ENCODE data around the gene TPH1.
A peak's percentile ranks its signal among the peaks of the same experiment; 100 is the strongest.

TPH1 gene

DNA sequence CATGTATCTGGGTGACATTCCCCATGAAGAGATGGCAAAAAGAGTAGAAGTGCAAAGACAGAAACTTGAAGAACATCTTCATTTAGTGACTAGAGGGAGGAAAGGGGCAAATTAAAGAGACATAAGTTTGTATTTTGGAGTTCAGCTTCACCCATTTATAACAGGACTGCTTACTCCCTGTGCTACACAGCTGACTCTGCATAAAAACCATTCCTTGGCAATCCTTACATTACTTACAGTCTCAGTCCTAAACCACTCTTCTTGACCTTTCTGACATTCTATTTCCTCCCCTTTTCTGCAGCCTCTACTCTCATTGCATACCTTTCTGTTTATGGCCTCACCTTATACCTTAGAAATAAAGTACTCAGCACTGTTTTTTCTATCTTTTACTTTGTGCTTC, 26.4 kb downstream of the TPH1 start:
- Histone ChIP-seq H3K4me3 (ENCODE audit: low read length) (no peak overlapping the region), H3K27ac (ENCODE audit: low read depth, low read length) (no peak overlapping the region), H2BK15ac (replicated peaks; ENCODE audit: low read depth) (no peak overlapping the region)

DNA sequence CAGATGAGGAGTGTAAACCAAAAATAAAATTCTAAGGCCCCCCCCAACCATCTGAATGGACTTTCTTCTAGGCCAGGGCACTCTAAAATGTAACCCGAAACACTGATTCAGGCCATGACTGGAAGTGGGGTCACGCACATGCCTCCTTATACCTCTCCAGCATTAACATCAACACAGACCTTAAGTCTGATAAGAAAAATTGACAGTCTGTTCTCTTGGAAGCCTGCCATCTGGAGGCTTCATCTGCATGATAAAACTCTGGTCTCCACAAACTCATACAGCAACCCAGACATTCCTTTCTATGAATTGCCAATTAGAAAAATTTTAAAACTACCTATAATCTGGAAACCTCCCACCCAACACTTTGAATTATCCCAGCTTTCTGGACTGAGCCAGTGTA, 29.3 kb downstream of the TPH1 start:
- Histone ChIP-seq H2AK5ac (ENCODE audit: low read length) (no peak overlapping the region), H2BK5ac (ENCODE audit: low read length) (no peak overlapping the region), H3K4me1 (ENCODE audit: control insufficient read depth, low read depth, low read length) (peaks cover 3% of the 10 kb centered on the region), H3K27me3 (ENCODE audit: insufficient read depth, low read length, poor library complexity) (no peaks in the 10 kb centered on the region), H3K23ac (ENCODE audit: low read length) (no peak overlapping the region), H3K27ac (ENCODE audit: low read depth, low read length) (no peak overlapping the region), H4K8ac (ENCODE audit: low read depth, low read length) (no peak overlapping the region), H3K18ac (ENCODE audit: low read length) (no peak overlapping the region), H3K4me2 (ENCODE audit: low read length) (no peak overlapping the region), H2BK15ac (replicated peaks; ENCODE audit: low read depth) (no peak overlapping the region), H3K79me1 (ENCODE audit: low read length) (peaks cover 2% of the 10 kb centered on the region), H3K79me2 (ENCODE audit: control insufficient read depth, insufficient read depth, low read length) (no peaks in the 10 kb centered on the region), H3K9ac (ENCODE audit: low read length) (no peak overlapping the region), H3K56ac (ENCODE audit: low read length) (no peak overlapping the region), H2BK120ac (ENCODE audit: low read depth, low read length) (no peak overlapping the region), H3K4me3 (ENCODE audit: low read length) (no peak overlapping the region), H4K5ac (ENCODE audit: low read length) (no peak overlapping the region), H3K4ac (ENCODE audit: low read depth, low read length) (no peak overlapping the region), H3K36me3 (ENCODE audit: control insufficient read depth, insufficient read depth, low read length) (no peaks in the 10 kb centered on the region)
- WGBS (ENCODE audit: extremely low coverage, insufficient coverage, low lambda C conversion rate), result no CpG with 5 or more reads among the region's 2 CpGs
- no peak for DNase-seq

More for the DNA sequence above, 26.4 kb downstream of the TPH1 start:
- Histone ChIP-seq H2AK5ac (ENCODE audit: low read length) (no peak overlapping the region), H3K23ac (ENCODE audit: low read length) (no peak overlapping the region), H3K56ac (ENCODE audit: low read length) (no peak overlapping the region), H3K27me3 (ENCODE audit: insufficient read depth, low read length, poor library complexity) (no peaks in the 10 kb centered on the region), H3K4me1 (ENCODE audit: control insufficient read depth, low read depth, low read length) (no peaks in the 10 kb centered on the region), H3K36me3 (ENCODE audit: control insufficient read depth, insufficient read depth, low read length) (no peaks in the 10 kb centered on the region), H3K79me2 (ENCODE audit: control insufficient read depth, insufficient read depth, low read length) (no peaks in the 10 kb centered on the region), H4K8ac (ENCODE audit: low read depth, low read length) (no peak overlapping the region), H2BK120ac (ENCODE audit: low read depth, low read length) (no peak overlapping the region), H3K4ac (ENCODE audit: low read depth, low read length) (no peak overlapping the region), H3K4me2 (ENCODE audit: low read length) (no peak overlapping the region), H2BK5ac (ENCODE audit: low read length) (no peak overlapping the region), H3K79me1 (ENCODE audit: low read length) (no peaks in the 10 kb centered on the region), H4K5ac (ENCODE audit: low read length) (no peak overlapping the region), H3K9ac (ENCODE audit: low read length) (no peak overlapping the region), H3K18ac (ENCODE audit: low read length) (no peak overlapping the region)
- no peak for DNase-seq

DNA sequence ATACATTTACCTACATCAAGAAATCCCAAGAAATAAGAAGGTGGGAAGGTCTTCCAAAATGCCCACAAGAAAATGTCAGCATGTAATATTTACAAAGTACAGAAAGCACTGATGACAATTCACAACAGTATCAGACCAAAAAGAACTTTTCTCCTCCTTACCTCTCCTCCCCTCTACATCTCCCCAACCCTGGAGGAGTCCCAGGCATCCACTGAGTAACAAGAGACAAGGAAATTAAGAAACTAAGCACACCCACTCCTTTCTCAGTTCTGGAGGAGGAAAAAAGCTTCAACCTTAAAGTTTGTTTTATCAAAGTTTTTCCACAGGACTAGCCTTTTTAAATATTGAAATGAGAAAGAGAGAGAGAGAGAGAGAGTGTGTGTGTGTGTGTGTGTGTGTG, 31.2 kb downstream of the TPH1 start:
- H3K27ac ChIP-seq (ENCODE audit: low read depth, low read length), result no peak overlapping the region
- no peak overlapping the region for H3K4me2 ChIP-seq (ENCODE audit: low read length)
- no peaks in the 10 kb centered on the region for H3K79me2 ChIP-seq (ENCODE audit: control insufficient read depth, insufficient read depth, low read length)
- no peak overlapping the region for H2BK5ac ChIP-seq (ENCODE audit: low read length)
- H2BK15ac ChIP-seq (replicated peaks; ENCODE audit: low read depth), result no peak overlapping the region
- no peak overlapping the region for H3K56ac ChIP-seq (ENCODE audit: low read length)
- H3K9ac ChIP-seq (ENCODE audit: low read length), result no peak overlapping the region
- no peak overlapping the region for H4K5ac ChIP-seq (ENCODE audit: low read length)
- H3K36me3 ChIP-seq (ENCODE audit: control insufficient read depth, insufficient read depth, low read length), result no peaks in the 10 kb centered on the region
- no peak overlapping the region for H3K4me3 ChIP-seq (ENCODE audit: low read length)
- no peak overlapping the region for H3K23ac ChIP-seq (ENCODE audit: low read length)
- no peak overlapping the region for H3K18ac ChIP-seq (ENCODE audit: low read length)
- H4K8ac ChIP-seq (ENCODE audit: low read depth, low read length), result no peak overlapping the region
- peaks cover 2% of the 10 kb centered on the region for H3K79me1 ChIP-seq (ENCODE audit: low read length)
- H3K4me1 ChIP-seq (ENCODE audit: control insufficient read depth, low read depth, low read length), result peaks cover 4% of the 10 kb centered on the region
- no peak overlapping the region for H3K4ac ChIP-seq (ENCODE audit: low read depth, low read length)
- H3K27me3 ChIP-seq (ENCODE audit: insufficient read depth, low read length, poor library complexity), result no peaks in the 10 kb centered on the region
- H2AK5ac ChIP-seq (ENCODE audit: low read length), result no peak overlapping the region
- DNase-seq, result no peak
- H2BK120ac ChIP-seq (ENCODE audit: low read depth, low read length), result no peak overlapping the region

GRCh38 chr11:18013790-18014507, 32.1 kb downstream of the TPH1 start:
- Histone ChIP-seq H3K4me2 (ENCODE audit: low read length) (peak overlapping the region; percentile 18), H3K4ac (ENCODE audit: low read depth, low read length) (no peak overlapping the region), H3K4me1 (ENCODE audit: control insufficient read depth, low read depth, low read length) (peaks cover 4% of the 10 kb centered on the region), H3K9ac (ENCODE audit: low read length) (peak overlapping the region; percentile 52), H4K8ac (ENCODE audit: low read depth, low read length) (no peak overlapping the region), H3K23ac (ENCODE audit: low read length) (no peak overlapping the region), H4K5ac (ENCODE audit: low read length) (no peak overlapping the region), H2BK15ac (replicated peaks; ENCODE audit: low read depth) (no peak overlapping the region), H3K79me2 (ENCODE audit: control insufficient read depth, insufficient read depth, low read length) (no peaks in the 10 kb centered on the region), H3K56ac (ENCODE audit: low read length) (peak overlapping the region; percentile 84), H2AK5ac (ENCODE audit: low read length) (no peak overlapping the region), H3K79me1 (ENCODE audit: low read length) (peaks cover 2% of the 10 kb centered on the region), H3K36me3 (ENCODE audit: control insufficient read depth, insufficient read depth, low read length) (no peaks in the 10 kb centered on the region), H2BK120ac (ENCODE audit: low read depth, low read length) (no peak overlapping the region), H2BK5ac (ENCODE audit: low read length) (no peak overlapping the region), H3K18ac (ENCODE audit: low read length) (peak overlapping the region; percentile 6), H3K27ac (ENCODE audit: low read depth, low read length) (no peak overlapping the region), H3K27me3 (ENCODE audit: insufficient read depth, low read length, poor library complexity) (no peaks in the 10 kb centered on the region), H3K4me3 (ENCODE audit: low read length) (peak overlapping the region; percentile 30)
- WGBS (ENCODE audit: extremely low coverage, insufficient coverage, low lambda C conversion rate), result no CpG with 5 or more reads among the region's 11 CpGs
- DNase-seq, result peak; percentile 67

DNA sequence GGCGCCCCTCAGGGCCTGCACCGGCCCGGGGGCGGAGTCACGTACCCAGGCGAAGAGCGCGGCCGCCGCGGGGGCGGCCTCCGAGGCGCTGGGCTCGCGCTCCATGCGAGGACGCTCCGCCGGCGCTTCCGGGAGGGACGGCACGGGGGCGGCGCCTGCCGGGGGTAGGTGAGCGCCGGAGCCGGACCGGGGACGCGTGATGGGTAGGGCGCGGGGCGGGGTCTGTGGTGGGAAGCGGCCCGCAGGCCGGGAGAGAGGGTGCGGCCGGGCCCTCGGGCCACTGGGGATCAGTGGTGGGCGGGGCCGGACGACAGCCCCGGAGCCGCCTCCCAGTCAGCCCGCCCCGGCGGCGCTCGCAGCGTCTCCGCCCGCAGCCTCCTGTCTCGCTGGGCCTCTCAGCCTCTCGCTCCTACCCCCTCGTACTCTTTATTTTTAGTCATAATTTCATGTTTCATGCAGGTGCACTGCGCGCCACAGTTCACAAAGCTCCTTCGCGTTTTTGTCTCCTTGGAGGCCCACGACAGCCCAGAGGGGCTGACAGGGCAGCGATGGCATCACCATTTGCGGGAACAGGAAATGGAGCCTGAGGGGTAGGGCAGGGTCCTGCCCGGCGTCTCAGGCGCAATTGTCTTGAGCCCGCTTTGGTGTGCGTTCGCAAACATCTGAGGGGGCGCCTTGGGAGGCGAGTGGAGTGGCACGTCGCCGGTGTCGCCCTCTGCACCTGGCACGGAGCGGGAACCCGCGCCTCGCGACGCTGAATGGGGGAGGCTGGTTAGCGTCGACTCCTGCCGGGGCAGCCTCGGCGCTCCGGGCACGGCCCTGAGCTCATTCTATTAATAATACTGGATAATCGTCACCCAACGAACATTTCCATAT, 32.9 kb downstream of the TPH1 start, which contains the start of gene SERGEF:
TSS of gene SERGEF (minus strand) at position 142 of the 876 bp plus-strand sequence. CDS start at position 105, 37 bp downstream.
- peaks cover 4% of the 10 kb centered on the region for H3K4me1 ChIP-seq (ENCODE audit: control insufficient read depth, low read depth, low read length)
- peak within 1 kb of the TSS; percentile 84 for H3K56ac ChIP-seq (ENCODE audit: low read length)
- no peaks in the 10 kb centered on the region for H3K36me3 ChIP-seq (ENCODE audit: control insufficient read depth, insufficient read depth, low read length)
- peak within 1 kb of the TSS; percentile 18 for H3K4me2 ChIP-seq (ENCODE audit: low read length)
- no peak within 1 kb of the TSS for H2BK15ac ChIP-seq (replicated peaks; ENCODE audit: low read depth)
- H3K27me3 ChIP-seq (ENCODE audit: insufficient read depth, low read length, poor library complexity), result no peaks in the 10 kb centered on the region
- no peak within 1 kb of the TSS for H2BK120ac ChIP-seq (ENCODE audit: low read depth, low read length)
- H3K79me1 ChIP-seq (ENCODE audit: low read length), result peaks cover 2% of the 10 kb centered on the region
- H3K79me2 ChIP-seq (ENCODE audit: control insufficient read depth, insufficient read depth, low read length), result no peaks in the 10 kb centered on the region
- H4K5ac ChIP-seq (ENCODE audit: low read length), result no peak within 1 kb of the TSS
- no peak within 1 kb of the TSS for H3K4ac ChIP-seq (ENCODE audit: low read depth, low read length)
- peak within 1 kb of the TSS; percentile 52 for H3K4me3 ChIP-seq (ENCODE audit: low read length)
- H2BK5ac ChIP-seq (ENCODE audit: low read length), result no peak within 1 kb of the TSS
- no peak within 1 kb of the TSS for H2AK5ac ChIP-seq (ENCODE audit: low read length)
- no peak within 1 kb of the TSS for H4K8ac ChIP-seq (ENCODE audit: low read depth, low read length)
- peak within 1 kb of the TSS; percentile 32 for H3K23ac ChIP-seq (ENCODE audit: low read length)
- H3K9ac ChIP-seq (ENCODE audit: low read length), result peak within 1 kb of the TSS; percentile 62
- H3K18ac ChIP-seq (ENCODE audit: low read length), result peak within 1 kb of the TSS; percentile 95
- no peak within 1 kb of the TSS for H3K27ac ChIP-seq (ENCODE audit: low read depth, low read length)
- DNase-seq, result peak; percentile 93
- no CpG with 5 or more reads among the region's 93 CpGs for WGBS (ENCODE audit: extremely low coverage, insufficient coverage, low lambda C conversion rate)

Measured in mesendoderm (in vitro differentiated cells).